H1 (cell line): Measurements from ENCODE around the gene GPC3. TPM values are rescaled to one million over a fixed set of nuclear protein-coding genes. Genes with fewer than 3 reads are reported as not detected.

Experiments used
- CTCF ChIA-PET: fragments of 300-600 bp; sonication (Branson Sonifier 250); formaldehyde crosslinking; loops from one replicate; lab custom pipeline; 2021; ENCODE audit not compliant: partially characterized antibody; lab: Charles Lee
- POLR2A ChIA-PET: fragments of 300-600 bp; sonication (Branson Sonifier 250); formaldehyde crosslinking; loops from one replicate; lab custom pipeline; 2021; ENCODE audit warnings: inconsistent platforms; ENCODE audit not compliant: partially characterized antibody; lab: Charles Lee
- DNase-seq, 2 experiments: peaks; one replicate each; pipeline versions ENCODE4 v3.0.0 to v3.0.0-alpha.2; 2010 to 2022; ENCODE audit warnings: low spot score in 2 of 2, low read depth in 1 of 2, mixed read lengths in 1 of 2
- FAIRE-seq: peaks from 2 replicates; lab custom pipeline; 2011; peaks lifted over from hg19 to GRCh38; lab: Jason Lieb, UNC
- H2AFZ ChIP-seq: 2 replicates; pipeline ENCODE4 v1.8.1; 2012; ENCODE audit warnings: low read length, inconsistent platforms
- H2AK5ac ChIP-seq: 2 replicates; pipeline ENCODE4 v1.6.1; 2013; ENCODE audit warnings: low read depth, low read length
- H2BK120ac ChIP-seq: replicated peaks from 2 replicates; pipeline ENCODE3; 2013; ENCODE audit warnings: low read depth, low read length, inconsistent platforms
- H2BK12ac ChIP-seq: 2 replicates; pipeline ENCODE4 v1.6.1; 2013; ENCODE audit warnings: low read depth, low read length
- H2BK15ac ChIP-seq: 2 replicates; pipeline ENCODE4 v1.6.1; 2013; ENCODE audit warnings: low read length
- H2BK20ac ChIP-seq: 2 replicates; pipeline ENCODE4 v1.6.1; 2013; ENCODE audit warnings: low read length
- H2BK5ac ChIP-seq: 2 replicates; pipeline ENCODE4 v1.6.1; 2013; ENCODE audit warnings: low read depth, low read length
- H3K14ac ChIP-seq: 2 replicates; pipeline ENCODE4 v1.6.1; 2013; ENCODE audit warnings: inconsistent platforms; ENCODE audit not compliant: insufficient read length
- H3K18ac ChIP-seq: 2 replicates; pipeline ENCODE4 v1.6.1; 2013; ENCODE audit warnings: low read length; ENCODE audit errors: extremely low read depth
- H3K23ac ChIP-seq: 2 replicates; pipeline ENCODE4 v1.6.1; 2013; ENCODE audit warnings: inconsistent platforms; ENCODE audit not compliant: insufficient read length
- H3K23me2 ChIP-seq: 2 replicates; pipeline ENCODE4 v1.6.1; 2013; ENCODE audit warnings: low read depth, low read length
- H3K27ac ChIP-seq: 2 replicates; pipeline ENCODE4 v1.6.1; 2011; ENCODE audit warnings: low read depth, low read length, inconsistent platforms
- H3K27me3 ChIP-seq, 4 experiments: replicated peaks in 1 of 4; 1 replicate in 1 of 4; 2 replicates in 3 of 4; pipeline versions ENCODE4 v1.6.1 to v1.8.1; 2011 to 2013; ENCODE audit warnings: low read length in 3 of 4, mild to moderate bottlenecking in 3 of 4, inconsistent platforms in 2 of 4, mixed read lengths in 2 of 4, moderate library complexity in 1 of 4; ENCODE audit not compliant: control insufficient read depth in 3 of 4, insufficient read depth in 3 of 4; ENCODE audit errors: extremely low read depth in 1 of 4
- H3K36me3 ChIP-seq, 4 experiments: 2 replicates each; pipeline versions ENCODE4 v1.6.1 to v1.8.1; 2011 to 2013; ENCODE audit warnings: mild to moderate bottlenecking in 4 of 4, low read length in 3 of 4, moderate library complexity in 2 of 4, control low read depth in 1 of 4, inconsistent platforms in 1 of 4; ENCODE audit not compliant: insufficient read depth in 4 of 4, control insufficient read depth in 2 of 4
- H3K4ac ChIP-seq: replicated peaks from 2 replicates; pipeline ENCODE3; 2013; ENCODE audit warnings: low read length, low read depth, mixed read lengths, inconsistent platforms; ENCODE audit not compliant: insufficient read length
- H3K4me1 ChIP-seq, 4 experiments: replicated peaks in 1 of 4; 1 replicate in 1 of 4; 2 replicates in 3 of 4; pipeline versions ENCODE4 v1.6.1 to v1.8.1; 2011 to 2013; ENCODE audit warnings: low read length in 3 of 4, inconsistent platforms in 2 of 4, mixed read lengths in 1 of 4; ENCODE audit not compliant: insufficient read depth in 4 of 4, control insufficient read depth in 3 of 4
- H3K4me2 ChIP-seq, 2 experiments: 2 replicates each; pipeline versions ENCODE4 v1.6.1 to v1.8.1; 2011 to 2013; ENCODE audit warnings: low read depth in 2 of 2, low read length in 2 of 2, control low read depth in 1 of 2, inconsistent platforms in 1 of 2, mild to moderate bottlenecking in 1 of 2; ENCODE audit not compliant: insufficient read depth in 1 of 2
- H3K4me3 ChIP-seq, 4 experiments: fragments of 200-600, 300-600 bp in 1 of 4; sonication (generic), shearing (Covaris generic), sonication (Bioruptor Twin) in 1 of 4; 2 replicates each; pipeline versions ENCODE4 v1.5.1 to v1.8.1; 2011 to 2016; ENCODE audit warnings: low read length in 4 of 4, low read depth in 3 of 4, control low read depth in 2 of 4, inconsistent platforms in 2 of 4, mild to moderate bottlenecking in 2 of 4, mixed read lengths in 1 of 4, moderate library complexity in 1 of 4; ENCODE audit not compliant: insufficient read depth in 2 of 4; ENCODE audit errors: extremely low read depth in 1 of 4
- H3K56ac ChIP-seq: replicated peaks from 2 replicates; pipeline ENCODE3; 2013; ENCODE audit warnings: low read depth, mild to moderate bottlenecking, mixed read lengths, low read length, inconsistent platforms; ENCODE audit not compliant: insufficient read length
- H3K79me1 ChIP-seq: 2 replicates; pipeline ENCODE4 v1.6.1; 2013; ENCODE audit warnings: low read depth, low read length, control low read depth
- H3K79me2 ChIP-seq, 2 experiments: 2 replicates each; pipeline versions ENCODE4 v1.6.1 to v1.8.1; 2012 to 2013; ENCODE audit warnings: low read length in 2 of 2, mild to moderate bottlenecking in 2 of 2, inconsistent platforms in 1 of 2; ENCODE audit not compliant: insufficient read depth in 2 of 2, control insufficient read depth in 1 of 2
- H3K9ac ChIP-seq, 4 experiments: replicated peaks in 1 of 4; 1 replicate in 1 of 4; 2 replicates in 3 of 4; pipeline versions ENCODE4 v1.6.1 to v1.8.1; 2011 to 2013; ENCODE audit warnings: low read depth in 3 of 4, low read length in 3 of 4, control low read depth in 2 of 4, mild to moderate bottlenecking in 2 of 4, moderate library complexity in 2 of 4, inconsistent platforms in 1 of 4; ENCODE audit errors: extremely low read depth in 1 of 4
- H3K9me3 ChIP-seq, 2 experiments: 2 replicates each; pipeline versions ENCODE4 v1.6.1 to v1.8.1; 2012 to 2013; ENCODE audit warnings: mild to moderate bottlenecking in 2 of 2, moderate library complexity in 2 of 2, control low read depth in 1 of 2, inconsistent platforms in 1 of 2, low read depth in 1 of 2, low read length in 1 of 2, mixed read lengths in 1 of 2; ENCODE audit not compliant: insufficient read depth in 2 of 2
- H4K20me1 ChIP-seq, 2 experiments: replicated peaks in 1 of 2; 2 replicates each; pipeline versions ENCODE3 to v1.8.1; 2011 to 2013; ENCODE audit warnings: inconsistent platforms in 2 of 2, low read length in 2 of 2, mild to moderate bottlenecking in 1 of 2; ENCODE audit not compliant: insufficient read depth in 2 of 2, control insufficient read depth in 1 of 2
- H4K5ac ChIP-seq: 2 replicates; pipeline ENCODE4 v1.6.1; 2013; ENCODE audit warnings: low read length, low read depth, mixed read lengths, inconsistent platforms; ENCODE audit not compliant: insufficient read length
- H4K8ac ChIP-seq: 2 replicates; pipeline ENCODE4 v1.8.0; 2013; ENCODE audit warnings: mild to moderate bottlenecking, moderate library complexity, low read length, inconsistent platforms; ENCODE audit not compliant: insufficient read depth; ENCODE audit errors: extremely low read depth
- H4K91ac ChIP-seq: replicated peaks from 2 replicates; pipeline ENCODE3; 2013; ENCODE audit warnings: low read length, mixed read lengths, inconsistent platforms; ENCODE audit not compliant: insufficient read length
- CHD1 ChIP-seq: IDR thresholded peaks from 2 replicates; pipeline ENCODE4 v1.6.1; 2012; ENCODE audit warnings: low read depth, low read length, improper control_type of control experiment
- CREB1 ChIP-seq: IDR thresholded peaks from 2 replicates; pipeline ENCODE4 v1.6.1; 2012; ENCODE audit warnings: inconsistent platforms
- GABPA ChIP-seq: IDR thresholded peaks from 2 replicates; pipeline ENCODE4 v1.6.1; 2011; ENCODE audit warnings: mild to moderate bottlenecking, low read length, moderate library complexity, borderline replicate concordance; ENCODE audit not compliant: insufficient read depth
- GTF2F1 ChIP-seq: IDR thresholded peaks from 2 replicates; pipeline ENCODE4 v1.6.1; 2012; ENCODE audit warnings: low read depth, low read length, improper control_type of control experiment, borderline replicate concordance
- HDAC6 ChIP-seq: IDR thresholded peaks from one replicate; pipeline ENCODE4 v1.7.1; 2012; ENCODE audit warnings: low read depth, mild to moderate bottlenecking, inconsistent platforms, low read length, moderate library complexity
- RAD21 ChIP-seq, 2 experiments: IDR thresholded peaks in 1 of 2; conservative IDR thresholded peaks in 1 of 2; 2 replicates each; pipeline ENCODE4 v1.6.1; 2011; ENCODE audit warnings: low read depth in 2 of 2, low read length in 2 of 2, improper control_type of control experiment in 1 of 2, inconsistent platforms in 1 of 2, mild to moderate bottlenecking in 1 of 2, moderate library complexity in 1 of 2
- RBBP5 ChIP-seq: IDR thresholded peaks from 2 replicates; pipeline ENCODE4 v1.7.1; 2012; ENCODE audit warnings: low read depth, mild to moderate bottlenecking, inconsistent platforms, low read length, moderate library complexity, borderline replicate concordance
- SIN3A ChIP-seq, 2 experiments: IDR thresholded peaks in 1 of 2; conservative IDR thresholded peaks in 1 of 2; 2 replicates each; pipeline ENCODE4 v1.6.1; 2011 to 2012; ENCODE audit warnings: low read length in 2 of 2, improper control_type of control experiment in 1 of 2, low read depth in 1 of 2, mild to moderate bottlenecking in 1 of 2
- SIRT6 ChIP-seq: IDR thresholded peaks from one replicate; pipeline ENCODE4 v1.7.1; 2012; ENCODE audit warnings: low read length, inconsistent platforms
- SRF ChIP-seq: IDR thresholded peaks from 2 replicates; pipeline ENCODE4 v1.6.1; 2011; ENCODE audit warnings: mild to moderate bottlenecking, low read depth, low read length, moderate library complexity
- TAF1 ChIP-seq: IDR thresholded peaks from 2 replicates; pipeline ENCODE4 v1.6.1; 2011; ENCODE audit warnings: mild to moderate bottlenecking, low read depth, low read length
- TEAD4 ChIP-seq: IDR thresholded peaks from 2 replicates; pipeline ENCODE4 v1.6.1; 2012; ENCODE audit warnings: low read depth, low read length, inconsistent platforms, mixed read lengths
- YY1 ChIP-seq: IDR thresholded peaks from 2 replicates; pipeline ENCODE4 v1.6.1; 2011; ENCODE audit warnings: low read depth, mild to moderate bottlenecking, low read length
- WGBS, 2 experiments: shearing (Covaris generic) in 1 of 2; methylation state at CpG; one replicate each; pipeline versions ENCODE4 v1.1.6 to v1.1.7; 2013 to 2015; ENCODE audit warnings: low lambda C conversion rate in 2 of 2, mixed read lengths in 2 of 2, inconsistent platforms in 1 of 2, low coverage in 1 of 2, missing lambda C conversion rate in 1 of 2; ENCODE audit not compliant: insufficient replicate concordance in 2 of 2, insufficient coverage in 1 of 2, insufficient read length in 1 of 2; ENCODE audit errors: extremely low coverage in 1 of 2, missing lambda C conversion rate in 1 of 2; 5-methylcytosine and 5-hydroxymethylcytosine counted together
- polyA plus RNA-seq, 7 experiments: library from polyadenylated mRNA; depleted of rRNA in 3 of 7; stranded (reverse) in 5 of 7; unstranded in 2 of 7; fragments of >200 nt in 5 of 7; fragments of 200-250 nt in 2 of 7; gene quantifications; 1 replicate in 5 of 7; 2 replicates in 1 of 7; 4 replicates in 1 of 7; pipeline versions ENCODE4 v1.2.1 to v1.2.3, GENCODE V29; 2011 to 2013; ENCODE audit warnings: missing spikeins in 2 of 7, mixed read lengths in 2 of 7
- total RNA-seq: library from RNA; stranded (reverse); fragmentation: NEBNext Ultra II Directional; extraction: Animal tissue kit (Norgen Biotek cat#: 25700); gene quantifications from 2 replicates; pipeline ENCODE4 v1.2.1, GENCODE V29; 2021
- TF ChIP-seq, protein P1 (sequence below): IDR thresholded peaks from 2 replicates; pipeline ENCODE4 v1.6.1; 2011; ENCODE audit warnings: low read length, improper control_type of control experiment

The GPC3 gene
- total and polyA plus RNA-seq, 2 of the 8 experiments (the other 6 are each of a cell fraction or from before 2014, with no cell fraction given), result 64.8 to 71.9 TPM

DNA sequence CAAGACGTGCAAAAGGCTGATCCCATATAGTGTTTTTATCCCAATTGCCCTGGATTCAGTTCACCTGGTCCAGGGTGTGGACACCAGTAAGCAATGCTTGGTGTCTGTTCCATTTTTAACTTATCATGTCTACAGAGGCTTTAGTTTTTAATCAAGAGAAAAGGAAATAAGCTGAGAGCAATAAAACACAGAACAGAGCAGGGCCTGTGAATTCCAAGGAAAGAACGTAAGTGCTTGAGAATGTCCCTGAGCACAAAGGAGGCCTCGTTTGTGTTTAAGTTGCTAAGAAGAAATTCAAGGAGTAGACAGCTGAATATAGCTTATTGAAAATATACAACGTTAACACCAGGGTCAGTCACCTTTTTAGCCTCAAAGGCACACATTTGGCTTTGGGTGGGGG is 191.3 kb downstream of the GPC3 start:
- H4K20me1 ChIP-seq, result no peaks in the 10 kb centered on the region
- no peak overlapping the region for H2AFZ ChIP-seq
- no peak overlapping the region for H3K14ac ChIP-seq
- H3K79me2 ChIP-seq, result no peaks in the 10 kb centered on the region
- no peaks in the 10 kb centered on the region for H3K9me3 ChIP-seq
- no peak for FAIRE-seq
- no peak overlapping the region for H2BK20ac ChIP-seq
- H3K4ac ChIP-seq, result no peak overlapping the region
- no peak overlapping the region for H3K18ac ChIP-seq
- no peaks in the 10 kb centered on the region for H3K36me3 ChIP-seq
- ChIA-PET POLR2A (no interaction called here), CTCF (interaction anchor here (1.0 to 4.1 kb wide), 10 partner anchors 18 to 245 kb away, joined by 3 to 28 read pairs (median 6); no protein-coding TSS in a partner anchor)
- H3K23me2 ChIP-seq, result no peaks in the 10 kb centered on the region
- H2BK15ac ChIP-seq, result no peak overlapping the region
- H4K5ac ChIP-seq, result no peak overlapping the region
- H2AK5ac ChIP-seq, result no peak overlapping the region
- no peak overlapping the region for H3K56ac ChIP-seq
- H3K79me1 ChIP-seq, result no peaks in the 10 kb centered on the region
- no peak overlapping the region for H3K4me3 ChIP-seq
- H3K23ac ChIP-seq, result no peak overlapping the region
- H2BK120ac ChIP-seq, result no peak overlapping the region
- H4K8ac ChIP-seq, result no peak overlapping the region
- no peak overlapping the region for H3K9ac ChIP-seq
- no peak overlapping the region for H3K4me2 ChIP-seq
- DNase-seq, result no peak
- H3K4me1 ChIP-seq, result peaks cover 0 to 2% (median 0%) of the 10 kb centered on the region in 4 experiments; a peak in 3 of 7 replicates
- H4K91ac ChIP-seq, result no peak overlapping the region
- no peak overlapping the region for H2BK12ac ChIP-seq
- H3K27me3 ChIP-seq, result no peaks in the 10 kb centered on the region
- H3K27ac ChIP-seq, result no peak overlapping the region
- 80% methylated on average over 4 of the region's 4 CpGs; no CpG with 5 or more reads in 1 of the 2 experiments for WGBS, 2 experiments
- no peak overlapping the region for H2BK5ac ChIP-seq
- no peak for TF ChIP-seq YY1
- TF ChIP-seq RAD21 (IDR thresholded peaks at IDR 0.05 in 1 of 2, conservative IDR thresholded peaks at IDR 0.05 in 1 of 2; ENCODE audit: low read depth in 2 of 2, low read length in 2 of 2), result no peak
- TF ChIP-seq TAF1, result no peak
- TF ChIP-seq TEAD4, result no peak
- no peak for TF ChIP-seq SRF
- TF ChIP-seq CHD1, result no peak
- TF ChIP-seq, protein P1, sequence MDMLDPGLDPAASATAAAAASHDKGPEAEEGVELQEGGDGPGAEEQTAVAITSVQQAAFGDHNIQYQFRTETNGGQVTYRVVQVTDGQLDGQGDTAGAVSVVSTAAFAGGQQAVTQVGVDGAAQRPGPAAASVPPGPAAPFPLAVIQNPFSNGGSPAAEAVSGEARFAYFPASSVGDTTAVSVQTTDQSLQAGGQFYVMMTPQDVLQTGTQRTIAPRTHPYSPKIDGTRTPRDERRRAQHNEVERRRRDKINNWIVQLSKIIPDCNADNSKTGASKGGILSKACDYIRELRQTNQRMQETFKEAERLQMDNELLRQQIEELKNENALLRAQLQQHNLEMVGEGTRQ, result no peak
- no peak for TF ChIP-seq SIRT6
- TF ChIP-seq HDAC6, result no peak
- no peak for TF ChIP-seq RBBP5
- TF ChIP-seq SIN3A (conservative IDR thresholded peaks at IDR 0.05 in 1 of 2, IDR thresholded peaks at IDR 0.05 in 1 of 2; ENCODE audit: low read depth in 1 of 2, low read length in 2 of 2), result no peak
- no peak for TF ChIP-seq GABPA
- no peak for TF ChIP-seq GTF2F1
- TF ChIP-seq CREB1, result no peak
